Measurements from ENCODE around the gene SMARCA5.

SMARCA5 gene

GRCh38 chr4:143559757-143560147 is 46.2 kb downstream of the SMARCA5 start:
- Mint-ChIP-seq H3K27me3 (ENCODE audit: low read depth) (no peaks in the 10 kb centered on the region), H3K4me1 (ENCODE audit: low read depth) (peaks cover 23% of the 10 kb centered on the region), H3K9me3 (peaks cover 4% of the 10 kb centered on the region), H3K36me3 (ENCODE audit: low read depth) (peaks cover 3% of the 10 kb centered on the region), H3K27ac (peak overlapping the region; percentile 90), H3K4me3 (peak overlapping the region; percentile 86)

- Mint-ChIP-seq H3K9me3 (peaks cover 4% of the 10 kb centered on the region), H3K27ac (no peak overlapping the region), H3K4me3 (no peak overlapping the region), H3K36me3 (ENCODE audit: low read depth) (peaks cover 15% of the 10 kb centered on the region), H3K4me1 (ENCODE audit: low read depth) (peaks cover 15% of the 10 kb centered on the region), H3K27me3 (ENCODE audit: low read depth) (no peaks in the 10 kb centered on the region)
These were observed 51.0 kb downstream of the SMARCA5 start for GRCh38 chr4:143564472-143564871.

DNA sequence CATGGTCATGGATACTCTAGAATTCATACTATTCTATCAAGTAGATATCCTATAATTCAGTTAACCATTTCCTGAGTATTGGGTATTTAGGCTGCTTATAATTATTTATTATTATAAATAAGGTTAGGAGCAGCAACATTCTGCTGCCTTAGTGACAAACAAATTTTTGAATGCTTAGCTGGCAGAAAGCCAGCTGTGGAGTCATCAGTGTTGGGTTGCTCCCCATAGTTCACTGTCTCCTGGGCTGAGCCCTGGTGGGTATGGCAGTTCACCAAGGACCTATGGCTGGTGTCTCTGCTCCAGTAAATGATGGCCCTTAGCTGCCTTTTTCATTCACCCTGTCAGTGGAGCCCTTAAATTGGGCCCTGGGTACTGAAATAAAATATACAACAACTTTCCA is 61.8 kb downstream of the SMARCA5 start:
- no peak overlapping the region for H3K27ac Mint-ChIP-seq
- peaks cover 2% of the 10 kb centered on the region for H3K36me3 Mint-ChIP-seq (ENCODE audit: low read depth)
- no peaks in the 10 kb centered on the region for H3K4me1 Mint-ChIP-seq (ENCODE audit: low read depth)
- no peaks in the 10 kb centered on the region for H3K27me3 Mint-ChIP-seq (ENCODE audit: low read depth)
- no peaks in the 10 kb centered on the region for H3K9me3 Mint-ChIP-seq
- H3K4me3 Mint-ChIP-seq: no peak overlapping the region

DNA sequence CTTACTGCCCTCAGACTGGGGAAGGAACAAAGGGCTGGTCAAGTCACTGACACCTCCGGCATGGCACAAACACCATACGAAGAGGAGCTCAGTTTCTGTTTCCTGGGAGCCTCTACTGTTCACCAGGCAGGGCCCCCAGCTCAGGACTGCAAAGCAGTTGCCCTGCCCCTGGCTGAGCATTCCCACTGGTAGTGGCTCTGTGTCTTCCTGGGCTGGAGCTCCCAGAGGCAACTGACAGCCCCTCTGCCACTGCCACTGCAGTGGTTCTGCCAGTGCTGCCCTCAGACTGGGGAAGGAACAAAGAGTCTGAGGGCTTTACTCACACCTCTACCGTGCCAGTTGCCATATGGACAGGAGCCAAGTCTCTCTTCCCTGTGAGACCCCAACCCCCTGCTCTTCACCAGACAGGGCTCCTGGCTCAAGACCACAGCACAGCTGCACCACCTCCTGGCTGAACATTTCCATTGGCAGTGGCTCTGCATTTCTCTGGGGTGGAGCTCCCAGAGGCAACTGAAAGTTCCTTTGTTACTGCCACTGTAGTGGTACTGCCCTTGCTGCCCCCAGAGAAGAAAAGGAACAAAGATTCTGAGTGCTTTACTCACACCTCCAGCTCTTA is 67.9 kb downstream of the SMARCA5 start:
- Mint-ChIP-seq H3K27ac (no peak overlapping the region), H3K9me3 (peaks cover 14% of the 10 kb centered on the region), H3K36me3 (ENCODE audit: low read depth) (no peaks in the 10 kb centered on the region), H3K4me1 (ENCODE audit: low read depth) (no peaks in the 10 kb centered on the region), H3K4me3 (no peak overlapping the region), H3K27me3 (ENCODE audit: low read depth) (no peaks in the 10 kb centered on the region)

GRCh38 chr4:143585548-143585947 is 72.0 kb downstream of the SMARCA5 start:
- Mint-ChIP-seq H3K27me3 (ENCODE audit: low read depth) (no peaks in the 10 kb centered on the region), H3K9me3 (peaks cover 17% of the 10 kb centered on the region), H3K4me3 (no peak overlapping the region), H3K36me3 (ENCODE audit: low read depth) (no peaks in the 10 kb centered on the region), H3K27ac (no peak overlapping the region), H3K4me1 (ENCODE audit: low read depth) (no peaks in the 10 kb centered on the region)

DNA sequence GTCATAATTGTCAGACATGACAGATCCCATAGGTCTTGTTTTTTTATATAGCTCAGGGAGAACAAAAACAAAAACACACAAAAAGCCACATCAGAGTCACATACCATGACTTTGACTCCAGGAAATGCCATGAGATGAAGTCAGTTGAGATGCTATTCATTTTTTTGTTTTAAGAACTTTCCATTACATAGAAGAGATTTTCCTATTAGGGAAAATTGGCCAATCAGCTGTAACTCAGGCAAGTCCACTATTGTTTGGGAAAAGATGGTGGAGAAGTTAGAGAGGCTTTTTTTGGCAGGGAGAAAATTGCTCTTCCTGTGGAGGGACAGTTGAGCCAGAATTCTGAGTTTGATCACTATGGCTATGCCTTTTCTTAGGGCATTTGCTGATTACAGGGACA is 72.6 kb downstream of the SMARCA5 start:
- Mint-ChIP-seq H3K4me1 (ENCODE audit: low read depth) (no peaks in the 10 kb centered on the region), H3K4me3 (no peak overlapping the region), H3K27ac (no peak overlapping the region), H3K27me3 (ENCODE audit: low read depth) (no peaks in the 10 kb centered on the region), H3K9me3 (peaks cover 17% of the 10 kb centered on the region), H3K36me3 (ENCODE audit: low read depth) (no peaks in the 10 kb centered on the region)

- Mint-ChIP-seq H3K4me1 (ENCODE audit: low read depth) (no peaks in the 10 kb centered on the region), H3K4me3 (no peak overlapping the region), H3K27ac (no peak overlapping the region), H3K36me3 (ENCODE audit: low read depth) (no peaks in the 10 kb centered on the region), H3K27me3 (ENCODE audit: low read depth) (no peaks in the 10 kb centered on the region), H3K9me3 (peaks cover 12% of the 10 kb centered on the region)
These were observed 74.2 kb downstream of the SMARCA5 start for GRCh38 chr4:143587703-143588102.

- Mint-ChIP-seq H3K4me3 (no peak overlapping the region), H3K27me3 (ENCODE audit: low read depth) (no peaks in the 10 kb centered on the region), H3K36me3 (ENCODE audit: low read depth) (no peaks in the 10 kb centered on the region), H3K9me3 (peaks cover 3% of the 10 kb centered on the region), H3K27ac (no peak overlapping the region), H3K4me1 (ENCODE audit: low read depth) (no peaks in the 10 kb centered on the region)
These were observed 83.8 kb downstream of the SMARCA5 start for GRCh38 chr4:143597276-143597675.

GRCh38 chr4:143598816-143599215 is 85.3 kb downstream of the SMARCA5 start:
- peaks cover 3% of the 10 kb centered on the region for H3K9me3 Mint-ChIP-seq
- H3K36me3 Mint-ChIP-seq (ENCODE audit: low read depth): no peaks in the 10 kb centered on the region
- H3K27me3 Mint-ChIP-seq (ENCODE audit: low read depth): no peaks in the 10 kb centered on the region
- no peak overlapping the region for H3K27ac Mint-ChIP-seq
- H3K4me3 Mint-ChIP-seq: no peak overlapping the region
- no peaks in the 10 kb centered on the region for H3K4me1 Mint-ChIP-seq (ENCODE audit: low read depth)

GRCh38 chr4:143599827-143600226 is 86.3 kb downstream of the SMARCA5 start:
- H3K4me1 Mint-ChIP-seq (ENCODE audit: low read depth): no peaks in the 10 kb centered on the region
- H3K36me3 Mint-ChIP-seq (ENCODE audit: low read depth): no peaks in the 10 kb centered on the region
- no peaks in the 10 kb centered on the region for H3K9me3 Mint-ChIP-seq
- H3K27me3 Mint-ChIP-seq (ENCODE audit: low read depth): no peaks in the 10 kb centered on the region
- H3K4me3 Mint-ChIP-seq: no peak overlapping the region
- H3K27ac Mint-ChIP-seq: no peak overlapping the region

- Mint-ChIP-seq H3K4me3 (no peak overlapping the region), H3K27me3 (ENCODE audit: low read depth) (peaks cover 7% of the 10 kb centered on the region), H3K27ac (no peak overlapping the region), H3K4me1 (ENCODE audit: low read depth) (no peaks in the 10 kb centered on the region), H3K36me3 (ENCODE audit: low read depth) (no peaks in the 10 kb centered on the region), H3K9me3 (no peaks in the 10 kb centered on the region)
These were observed 93.0 kb downstream of the SMARCA5 start for GRCh38 chr4:143606480-143606879.
